T47D (cell line): Measurements from ENCODE around the gene C22orf42.

Experiments used
- DNase-seq, 2 experiments: peaks; one replicate each; pipeline versions ENCODE4 v3.0.0 to v3.0.0-alpha.2; 2011 to 2012; ENCODE audit warnings: low read depth in 1 of 2, low spot score in 1 of 2
- JUND ChIP-seq: IDR thresholded peaks from 2 replicates; pipeline ENCODE4 v1.6.1; 2012; ENCODE audit warnings: low read depth
- in situ Hi-C: cut with HindIII; loops from 2 replicates; pipeline ENCODE4 v1.10.0; 2016; ENCODE audit warnings: low sequenced_read_pairs, low pct_unique_long_range_greater_than_20kb

The C22orf42 gene

GRCh38 chr22:32158712-32159533 lies at the start of gene C22orf42:
C22orf42 (minus strand) TSS chr22:32159303; CDS start chr22:32159215, 88 bp downstream.
- in situ Hi-C loops: no loop called here
- no peak for DNase-seq
- TF ChIP-seq JUND: no peak

- in situ Hi-C loops: no loop called here
- no peak for TF ChIP-seq JUND
- DNase-seq: no peak
Observed at GRCh38 chr22:32208681-32209080, 49.6 kb upstream of the C22orf42 start.

GRCh38 chr22:32207971-32208480 lies 48.9 kb upstream of the C22orf42 start:
- in situ Hi-C loops: no loop called here
- no peak for TF ChIP-seq JUND

GRCh38 chr22:32206774-32207758 lies 48.0 kb upstream of the C22orf42 start:
- peak; percentile 23 to 65 for DNase-seq
- in situ Hi-C loops: no loop called here
- no peak for TF ChIP-seq JUND

More at GRCh38 chr22:32207971-32208480, 48.9 kb upstream of the C22orf42 start:
- no peak for DNase-seq

- no peak for DNase-seq
- no peak for TF ChIP-seq JUND
- in situ Hi-C loops: no loop called here
Observed at GRCh38 chr22:32205974-32206773, 47.1 kb upstream of the C22orf42 start.

- peak; percentile 72 to 75 for DNase-seq
- no peak for TF ChIP-seq JUND
- in situ Hi-C loops: no loop called here
Observed at GRCh38 chr22:32204856-32205722, 46.0 kb upstream of the C22orf42 start, which contains the start of gene RFPL2. RFPL2 (minus strand) TSS chr22:32205073; CDS start chr22:32202451, 2,622 bp downstream.

GRCh38 chr22:32204040-32204855 lies 45.1 kb upstream of the C22orf42 start:
- peak; percentile 13 to 36 for DNase-seq
- in situ Hi-C loops: no loop called here
- no peak for TF ChIP-seq JUND

GRCh38 chr22:32203181-32204039 lies 44.3 kb upstream of the C22orf42 start:
- no peak for TF ChIP-seq JUND
- no peak for DNase-seq
- in situ Hi-C loops: no loop called here

- TF ChIP-seq JUND: no peak
- DNase-seq: peak; percentile 77 to 78
- in situ Hi-C loops: no loop called here
Observed at GRCh38 chr22:32202539-32203180, 43.6 kb upstream of the C22orf42 start.
